HG02973 (cell line): ENCODE results near the gene RAB11FIP5.

Experiments
- ATAC-seq: cut with Tn5 transposase; IDR thresholded peaks from one replicate; pipeline ENCODE4 v1.9.1; 2021; ENCODE audit warnings: moderate library complexity; ENCODE audit not compliant: unreplicated experiment

The RAB11FIP5 gene

DNA sequence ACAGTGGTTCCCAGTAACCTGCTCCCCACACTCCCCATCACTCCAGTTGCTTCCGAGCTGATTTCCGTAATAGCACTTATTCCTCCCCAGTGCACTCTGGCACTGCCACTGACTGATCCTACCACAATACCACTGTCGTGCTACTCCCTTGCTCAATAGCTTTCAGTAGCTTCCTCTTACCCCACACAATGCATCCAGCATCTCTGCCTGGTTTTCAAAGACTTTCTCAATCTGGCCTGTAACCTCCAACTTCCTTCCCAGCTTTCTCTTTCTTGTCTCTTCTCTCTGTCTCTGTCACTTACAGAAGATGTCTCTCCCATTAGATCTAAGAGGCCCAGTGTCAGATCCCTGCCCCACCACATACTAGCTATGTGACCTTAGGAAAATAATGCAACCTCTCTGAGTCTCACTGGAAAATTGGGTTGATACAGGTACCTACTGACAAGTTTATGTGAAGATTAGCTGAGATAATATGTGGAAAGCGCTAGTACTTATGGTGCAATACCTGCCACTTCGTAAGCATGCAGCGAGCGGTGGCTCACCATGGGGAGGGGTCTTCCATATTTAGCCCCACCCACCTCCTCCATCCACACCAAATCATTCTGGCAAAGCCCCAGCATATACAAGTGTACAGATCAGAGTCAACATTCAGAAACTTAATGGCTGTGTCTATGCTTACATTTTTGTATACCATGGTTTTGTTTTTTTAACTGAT is 77.9 kb downstream of the RAB11FIP5 start:
- no peak for ATAC-seq

DNA sequence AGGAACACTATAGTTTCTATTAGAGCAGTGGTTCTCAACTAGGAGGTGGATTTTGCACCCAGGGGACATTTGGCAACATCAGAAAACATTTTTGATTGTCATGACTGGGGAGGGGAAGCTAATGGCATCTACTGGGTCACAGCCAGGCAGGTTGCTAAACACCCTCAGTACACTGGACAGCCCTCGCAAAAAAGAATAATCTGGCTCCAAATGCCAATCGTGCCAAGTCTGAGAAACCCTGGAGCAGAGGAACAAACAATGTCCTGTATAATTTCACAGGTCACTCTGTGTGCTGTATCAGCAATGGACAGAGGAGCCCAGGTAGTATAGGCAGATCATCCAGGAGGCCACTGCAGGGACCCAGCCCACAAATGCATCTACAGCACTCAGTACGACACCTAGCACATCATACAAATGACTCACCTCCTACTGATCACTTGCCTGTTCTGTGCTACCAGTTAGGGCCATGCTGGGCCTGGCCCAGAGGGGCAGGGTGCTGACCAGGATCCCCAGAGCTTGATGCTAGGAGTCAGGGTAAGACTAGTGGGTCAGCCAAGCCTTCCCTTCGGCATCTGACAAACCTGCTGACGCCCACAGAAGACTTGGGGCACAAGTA is 78.9 kb downstream of the RAB11FIP5 start:
- ATAC-seq = no peak

DNA sequence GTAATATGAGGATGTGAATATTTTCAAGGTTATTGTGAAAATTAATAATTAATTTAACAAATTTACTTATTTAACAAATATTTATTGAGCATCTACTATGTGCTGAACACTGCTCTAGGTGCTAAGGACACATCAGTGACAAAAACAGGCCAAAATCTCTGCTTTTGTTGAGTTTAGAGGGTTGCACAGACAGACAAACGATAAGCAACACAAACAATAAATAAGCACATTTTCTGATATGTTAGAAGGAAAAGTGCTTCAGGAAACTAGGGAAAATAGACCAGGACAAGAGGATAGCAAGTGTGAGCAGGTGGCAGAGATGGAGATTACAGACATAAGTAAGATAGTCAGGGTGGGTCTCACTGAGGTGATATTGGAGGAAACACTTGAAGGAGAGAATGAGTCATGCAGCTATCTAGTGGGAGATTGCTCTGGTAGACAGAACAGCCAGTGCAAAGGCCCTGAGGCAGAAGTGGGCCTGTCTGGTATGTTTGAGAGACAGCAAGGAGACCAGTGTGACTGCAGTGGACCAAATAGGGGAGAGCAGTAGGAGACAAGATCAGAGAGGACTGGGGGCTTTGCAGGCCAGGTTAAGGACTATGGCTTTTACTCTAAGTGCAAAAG is 79.5 kb downstream of the RAB11FIP5 start:
- no peak for ATAC-seq

DNA sequence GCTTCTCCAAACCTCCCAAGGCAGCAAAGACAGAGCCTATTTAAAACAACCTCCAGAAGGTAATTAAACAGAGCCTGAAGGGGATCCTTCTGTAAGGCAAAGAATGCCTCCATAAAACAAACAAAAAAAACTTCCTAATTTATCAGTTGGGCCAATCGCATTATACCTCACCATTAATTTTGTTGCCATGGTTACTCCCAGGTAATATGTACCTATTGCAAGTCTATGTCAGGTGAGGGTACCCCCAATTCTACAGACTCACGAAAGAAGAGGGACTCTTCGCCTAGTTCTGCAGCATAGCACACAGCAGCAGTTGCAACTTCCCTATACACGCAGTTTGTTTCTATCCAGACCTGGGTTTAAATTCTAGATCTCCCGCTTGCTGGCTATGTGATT is 80.0 kb downstream of the RAB11FIP5 start:
- ATAC-seq = no peak

DNA sequence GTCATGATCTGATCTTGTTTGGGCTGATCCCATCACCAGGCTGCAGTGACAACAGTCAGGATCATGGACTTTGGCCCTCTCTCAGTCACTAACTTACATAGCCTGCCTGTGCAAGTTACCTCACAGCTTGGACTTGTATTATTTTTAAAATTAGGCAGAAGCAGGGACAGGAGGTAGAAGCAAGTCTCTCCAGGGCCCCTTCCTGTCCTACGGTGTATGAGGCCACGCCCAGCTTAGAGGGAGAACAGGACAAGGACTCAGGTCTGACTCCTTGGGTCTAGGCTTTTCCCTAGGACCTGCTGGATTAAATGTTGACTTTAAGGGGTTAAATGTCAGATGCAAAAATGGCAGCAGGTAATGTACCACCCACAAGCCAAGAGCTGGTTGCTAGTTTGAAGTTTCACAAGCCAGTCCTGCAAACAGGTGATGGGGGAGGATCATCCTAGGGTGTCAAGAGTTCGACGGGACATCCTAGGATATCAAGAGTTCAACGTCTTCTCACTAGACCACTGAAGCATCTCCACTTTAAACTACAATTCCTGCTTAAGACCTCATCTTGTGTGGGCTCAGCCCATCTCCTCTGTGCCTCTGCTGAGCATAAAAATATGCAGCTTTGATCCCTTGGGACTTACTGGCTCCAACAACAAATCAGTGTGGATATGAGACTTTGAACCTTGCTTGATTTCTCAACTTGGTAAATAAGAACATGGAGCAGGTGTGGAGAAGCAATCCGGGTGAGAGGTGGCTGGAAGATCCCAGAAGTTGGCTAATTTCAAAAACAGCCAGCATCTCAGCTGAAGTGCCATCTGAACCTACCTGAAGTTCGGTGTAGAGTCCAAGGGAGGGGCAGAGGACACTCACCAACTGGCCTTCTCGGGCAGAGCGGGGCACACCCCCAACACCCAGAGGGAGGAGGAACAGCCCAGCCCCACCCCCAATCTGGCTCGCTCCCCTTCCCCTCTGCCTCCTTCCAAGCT is 80.7 kb downstream of the RAB11FIP5 start:
- no peak for ATAC-seq

DNA sequence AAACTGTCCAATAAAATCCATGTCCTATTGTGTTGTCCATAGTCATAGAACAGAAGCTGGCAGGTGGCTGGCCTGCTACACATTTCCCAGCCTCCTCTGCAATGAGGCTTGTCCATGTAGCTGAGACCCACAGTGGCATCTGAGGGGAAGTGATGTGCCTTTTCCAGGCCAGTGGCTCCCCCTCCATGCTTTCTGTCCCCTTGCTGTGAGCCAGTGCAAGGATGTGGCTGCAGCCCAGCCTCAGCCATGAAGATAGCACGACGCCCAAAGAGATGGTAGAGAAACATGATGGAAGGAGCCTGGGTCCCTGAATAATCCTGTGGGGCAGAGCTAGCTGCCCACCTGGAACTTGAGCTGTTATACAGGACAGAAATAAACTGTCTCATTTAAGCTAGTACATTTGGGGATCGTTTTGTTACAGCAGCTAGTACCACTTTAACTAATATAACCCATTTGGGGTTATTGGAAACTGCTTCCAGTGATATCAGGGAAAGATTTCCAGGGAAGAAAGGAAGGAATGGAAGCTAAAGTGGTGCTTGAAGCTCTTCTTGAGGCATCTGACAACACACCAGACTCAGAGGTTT is 81.6 kb downstream of the RAB11FIP5 start:
- ATAC-seq = no peak

DNA sequence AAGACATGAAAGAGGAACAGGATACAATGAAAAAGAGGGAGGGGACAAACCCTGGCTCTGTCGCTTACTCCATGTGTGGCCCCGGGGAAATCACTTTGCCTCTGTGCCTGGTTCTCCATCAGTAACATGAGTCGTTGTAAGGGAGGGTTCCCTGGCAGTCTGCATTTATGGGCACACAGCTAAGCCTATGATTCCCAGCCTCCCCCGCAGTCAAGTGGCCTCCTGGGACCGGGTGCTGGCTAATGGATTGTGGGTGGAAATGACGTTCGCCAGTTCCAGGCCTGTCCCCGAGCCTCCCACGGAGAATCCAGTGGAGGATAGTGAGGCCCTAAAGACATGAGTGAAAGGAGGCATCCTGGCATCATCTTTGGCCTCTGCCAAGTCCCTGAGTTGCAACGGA is 83.9 kb downstream of the RAB11FIP5 start:
- ATAC-seq = no peak

DNA sequence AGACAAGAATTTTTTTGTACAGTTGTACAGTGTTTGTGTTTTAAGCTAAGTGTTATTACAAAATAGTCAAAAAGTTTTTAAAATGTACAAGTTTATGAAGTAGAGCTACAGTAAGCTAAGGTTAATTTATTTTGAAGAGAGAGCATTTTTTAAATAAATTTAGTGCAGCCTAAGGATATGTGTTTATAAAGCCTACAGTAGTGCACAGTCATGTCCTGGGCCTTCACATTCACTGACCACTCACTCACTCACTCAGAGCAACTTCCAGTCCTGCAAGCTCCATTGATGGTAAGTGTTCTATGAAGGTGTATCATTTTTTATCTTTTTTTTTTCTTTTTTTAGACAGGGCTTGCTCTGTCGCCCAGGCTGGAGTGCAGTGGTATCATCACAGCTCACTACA is 85.4 kb downstream of the RAB11FIP5 start:
- ATAC-seq = no peak

DNA sequence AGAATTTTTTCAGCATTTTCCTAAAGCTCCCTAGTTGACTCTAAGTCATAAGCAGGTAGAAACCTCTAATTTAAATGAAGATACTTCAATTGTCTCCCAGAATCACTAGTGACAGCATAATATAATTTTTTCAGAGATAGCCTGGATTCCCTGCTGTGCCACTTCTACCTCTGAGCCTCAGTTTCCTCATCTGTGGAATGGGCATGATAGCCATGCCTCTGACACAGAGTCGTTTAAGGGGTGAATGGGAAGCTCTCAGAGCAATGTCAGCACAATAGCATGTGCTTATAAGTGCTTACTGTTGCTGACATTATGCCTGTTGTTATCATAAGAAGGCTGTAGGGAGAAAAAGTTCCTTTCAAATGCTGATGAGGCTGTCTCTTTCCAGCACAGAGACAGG is 89.3 kb downstream of the RAB11FIP5 start:
- ATAC-seq = no peak
